Measurements from ENCODE around the gene ELN. TPM values are rescaled to one million over a fixed set of nuclear protein-coding genes. Genes with fewer than 3 reads are reported as not detected.

ELN gene
- total RNA-seq, 1 experiment from 2014 or later: 0.37 TPM

- no CpG with 5 or more reads among the region's 17 CpGs for WGBS (ENCODE audit: extremely low coverage, insufficient read length, low lambda C conversion rate)
- no peaks in the 10 kb centered on the region for H3K79me1 ChIP-seq (ENCODE audit: insufficient read depth, low read depth, low read length, poor library complexity, severe bottlenecking)
- no peak overlapping the region for H3T11ph ChIP-seq (ENCODE audit: low read length)
- H3K4me1 ChIP-seq (ENCODE audit: insufficient read depth, low read length): peaks cover 3% of the 10 kb centered on the region; the same call in 1 of the 2 replicates
- no peak for DNase-seq
- H4K5ac ChIP-seq (ENCODE audit: insufficient read length, low read depth, low read length): no peak overlapping the region
- H3K27me3 Mint-ChIP-seq (ENCODE audit: low read depth): no peaks in the 10 kb centered on the region
- H3K79me2 ChIP-seq (ENCODE audit: insufficient read depth, low read length): no peaks in the 10 kb centered on the region
- no peak overlapping the region for H3K4me3 Mint-ChIP-seq
- TF ChIP-seq CTCF (conservative IDR thresholded peaks at IDR 0.05): no peak
- H3K27ac ChIP-seq (ENCODE audit: insufficient read length, low read depth, low read length): no peak overlapping the region
- H2BK20ac ChIP-seq (ENCODE audit: low read depth, low read length, poor library complexity, severe bottlenecking): no peak overlapping the region
- no peak overlapping the region for H3K4me2 ChIP-seq (ENCODE audit: insufficient read depth, insufficient read length, low read length)
- H3K23me2 ChIP-seq (ENCODE audit: insufficient read length, low read depth, low read length, poor library complexity, severe bottlenecking): peaks cover 3% of the 10 kb centered on the region
- no peak overlapping the region for H4K8ac ChIP-seq (replicated peaks; ENCODE audit: insufficient read length, low read depth, low read length)
- H3K9ac ChIP-seq (ENCODE audit: extremely low read depth, insufficient read length, low read length): no peak overlapping the region
- H2BK12ac ChIP-seq (ENCODE audit: insufficient read length, low read depth, low read length): no peak overlapping the region
- no peak overlapping the region for H3K56ac ChIP-seq (ENCODE audit: insufficient read length, low read depth, low read length)
- H3K9me3 ChIP-seq (ENCODE audit: control insufficient read depth, low read depth, low read length): no peaks in the 10 kb centered on the region
- no peak overlapping the region for H2BK5ac ChIP-seq (ENCODE audit: insufficient read length, low read length)
- H3K14ac ChIP-seq (ENCODE audit: insufficient read depth, low read length): no peak overlapping the region
- peaks cover 38 to 64% (median 51%) of the 10 kb centered on the region in 3 experiments for H3K36me3 Mint-ChIP-seq (ENCODE audit: insufficient read depth in 1 of 3, low read depth in 3 of 3)
- H3K4ac ChIP-seq (ENCODE audit: low read depth, low read length): no peak overlapping the region
- peaks cover 9 to 12% of the 10 kb centered on the region in 2 experiments for H3K9me3 Mint-ChIP-seq
- no peak overlapping the region for H3K23ac ChIP-seq (ENCODE audit: insufficient read length, low read depth, low read length)
- H3K27ac Mint-ChIP-seq: 0 out of 7 replicates have a peak overlapping the region, but pooled peaks of 1 of the 3 experiments have one; percentile 18
- H4K91ac ChIP-seq (ENCODE audit: insufficient read length, low read depth, low read length): no peak overlapping the region
- H2BK15ac ChIP-seq (ENCODE audit: low read depth, low read length): no peak overlapping the region
- peaks cover 8 to 13% of the 10 kb centered on the region in 2 experiments for H3K4me1 Mint-ChIP-seq
- no peak overlapping the region for H2BK120ac ChIP-seq (ENCODE audit: low read depth, low read length, poor library complexity, severe bottlenecking)
- no peak overlapping the region for H3K18ac ChIP-seq (ENCODE audit: insufficient read length, low read depth, low read length)
- no peak overlapping the region for H2AFZ ChIP-seq (ENCODE audit: low read length)
- H4K20me1 ChIP-seq (ENCODE audit: control insufficient read depth, insufficient read depth, insufficient read length): no peaks in the 10 kb centered on the region
- H2AK5ac ChIP-seq (ENCODE audit: insufficient read length, low read length): no peak overlapping the region
- no peaks in the 10 kb centered on the region for H3K27me3 ChIP-seq (ENCODE audit: insufficient read depth, low read length)
Observed at GRCh38 chr7:74099031-74099430, 71.1 kb downstream of the ELN start.
